Gastroesophageal sphincter (tissue), 3 donors: ENCODE data around the gene RAD51B.

Experiments used
- EP300 ChIP-seq: sonication (generic); formaldehyde crosslinking; IDR thresholded peaks from one replicate; pipeline ENCODE4 v1.6.1; 2017; ENCODE audit warnings: antibody characterized with exemption, mild to moderate bottlenecking
- POLR2A ChIP-seq, 2 donors: fragments of 450-650 bp; IDR thresholded peaks; one replicate each; pipeline ENCODE4 v1.6.1; 2017; ENCODE audit warnings: antibody characterized with exemption in 2 of 2, mild to moderate bottlenecking in 2 of 2, moderate library complexity in 1 of 2
- POLR2AphosphoS5 ChIP-seq: sonication (generic); formaldehyde crosslinking; IDR thresholded peaks from one replicate; pipeline ENCODE4 v1.6.1; 2017; ENCODE audit warnings: antibody characterized with exemption
- TF ChIP-seq, protein P1 (sequence below), 4 experiments: fragments of 200-600 bp in 2 of 4; fragments of 450-650 bp in 2 of 4; sonication (generic) in 1 of 4; IDR thresholded peaks; one replicate each; pipeline ENCODE4 v1.5.1; 2017 to 2019; ENCODE audit warnings: antibody characterized with exemption in 4 of 4, mild to moderate bottlenecking in 2 of 4, moderate library complexity in 2 of 4

DNA sequence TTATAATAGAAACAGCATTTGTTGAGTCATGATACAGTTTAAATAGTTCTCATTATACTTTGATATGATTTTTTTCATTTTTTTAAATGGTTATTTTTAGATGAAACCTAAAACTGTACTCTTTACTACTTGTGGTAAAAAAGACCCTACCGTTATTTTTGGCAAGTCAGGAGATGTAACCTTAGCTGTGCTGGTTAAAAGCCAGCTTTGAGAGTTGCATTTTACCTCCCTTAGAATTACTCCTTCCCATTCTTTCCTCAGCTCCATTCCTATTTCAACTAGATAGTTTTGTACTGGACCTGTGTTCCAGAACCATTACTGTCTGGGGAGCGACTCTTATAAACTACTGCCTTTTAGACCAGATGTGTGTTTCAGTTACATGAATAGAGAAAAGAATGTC, 92.0 kb downstream of the RAD51B start:
- TF ChIP-seq, protein P1, sequence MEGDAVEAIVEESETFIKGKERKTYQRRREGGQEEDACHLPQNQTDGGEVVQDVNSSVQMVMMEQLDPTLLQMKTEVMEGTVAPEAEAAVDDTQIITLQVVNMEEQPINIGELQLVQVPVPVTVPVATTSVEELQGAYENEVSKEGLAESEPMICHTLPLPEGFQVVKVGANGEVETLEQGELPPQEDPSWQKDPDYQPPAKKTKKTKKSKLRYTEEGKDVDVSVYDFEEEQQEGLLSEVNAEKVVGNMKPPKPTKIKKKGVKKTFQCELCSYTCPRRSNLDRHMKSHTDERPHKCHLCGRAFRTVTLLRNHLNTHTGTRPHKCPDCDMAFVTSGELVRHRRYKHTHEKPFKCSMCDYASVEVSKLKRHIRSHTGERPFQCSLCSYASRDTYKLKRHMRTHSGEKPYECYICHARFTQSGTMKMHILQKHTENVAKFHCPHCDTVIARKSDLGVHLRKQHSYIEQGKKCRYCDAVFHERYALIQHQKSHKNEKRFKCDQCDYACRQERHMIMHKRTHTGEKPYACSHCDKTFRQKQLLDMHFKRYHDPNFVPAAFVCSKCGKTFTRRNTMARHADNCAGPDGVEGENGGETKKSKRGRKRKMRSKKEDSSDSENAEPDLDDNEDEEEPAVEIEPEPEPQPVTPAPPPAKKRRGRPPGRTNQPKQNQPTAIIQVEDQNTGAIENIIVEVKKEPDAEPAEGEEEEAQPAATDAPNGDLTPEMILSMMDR (IDR thresholded peaks at IDR 0.05): no peak
- TF ChIP-seq POLR2A (IDR thresholded peaks at IDR 0.05) (no peak), EP300 (no peak), POLR2AphosphoS5 (no peak)
